Measurements from ENCODE around the gene TUBAL3.

DNA sequence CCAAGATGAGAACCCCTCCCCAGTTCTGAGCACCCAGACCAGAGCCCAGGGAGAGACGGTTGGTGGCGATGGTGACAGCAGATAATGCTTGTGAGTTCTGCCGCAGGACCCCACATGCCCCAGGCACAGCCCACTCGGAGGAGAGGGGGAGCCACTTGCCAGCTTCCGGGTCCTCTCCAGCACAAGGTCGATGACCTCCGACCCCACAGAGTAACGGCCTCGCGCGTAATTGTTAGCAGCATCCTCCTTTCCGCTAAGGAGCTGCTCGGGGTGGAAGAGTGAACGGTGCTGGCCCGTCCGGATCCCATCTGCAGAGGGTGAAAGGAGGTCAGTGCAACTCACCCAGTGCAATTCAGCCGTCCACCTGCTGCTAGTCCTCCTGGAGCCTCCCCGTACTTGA lies 9.5 kb downstream of the TUBAL3 start:
- TF ChIP-seq POLR2AphosphoS5 (IDR thresholded peaks at IDR 0.05; ENCODE audit: low read depth, low read length) (no peak), POLR2A (IDR thresholded peaks at IDR 0.05; ENCODE audit: borderline replicate concordance, extremely low read depth, insufficient read depth, insufficient read length) (no peak), ELF1 (IDR thresholded peaks at IDR 0.05; ENCODE audit: borderline replicate concordance, low read depth) (no peak), SIN3A (IDR thresholded peaks at IDR 0.05; ENCODE audit: low read depth) (no peak), JUND (IDR thresholded peaks at IDR 0.05) (no peak), ZNF274 (IDR thresholded peaks at IDR 0.05; ENCODE audit: low read depth, low read length) (no peak), EZH2 (IDR thresholded peaks at IDR 0.05) (no peak), EGR1 (IDR thresholded peaks at IDR 0.05; ENCODE audit: low read depth) (no peak), RAD21 (IDR thresholded peaks at IDR 0.05; ENCODE audit: low read depth) (no peak), EZH2phosphoT487 (IDR thresholded peaks at IDR 0.05; ENCODE audit: borderline replicate concordance) (no peak)
- TF ChIP-seq, protein P1, sequence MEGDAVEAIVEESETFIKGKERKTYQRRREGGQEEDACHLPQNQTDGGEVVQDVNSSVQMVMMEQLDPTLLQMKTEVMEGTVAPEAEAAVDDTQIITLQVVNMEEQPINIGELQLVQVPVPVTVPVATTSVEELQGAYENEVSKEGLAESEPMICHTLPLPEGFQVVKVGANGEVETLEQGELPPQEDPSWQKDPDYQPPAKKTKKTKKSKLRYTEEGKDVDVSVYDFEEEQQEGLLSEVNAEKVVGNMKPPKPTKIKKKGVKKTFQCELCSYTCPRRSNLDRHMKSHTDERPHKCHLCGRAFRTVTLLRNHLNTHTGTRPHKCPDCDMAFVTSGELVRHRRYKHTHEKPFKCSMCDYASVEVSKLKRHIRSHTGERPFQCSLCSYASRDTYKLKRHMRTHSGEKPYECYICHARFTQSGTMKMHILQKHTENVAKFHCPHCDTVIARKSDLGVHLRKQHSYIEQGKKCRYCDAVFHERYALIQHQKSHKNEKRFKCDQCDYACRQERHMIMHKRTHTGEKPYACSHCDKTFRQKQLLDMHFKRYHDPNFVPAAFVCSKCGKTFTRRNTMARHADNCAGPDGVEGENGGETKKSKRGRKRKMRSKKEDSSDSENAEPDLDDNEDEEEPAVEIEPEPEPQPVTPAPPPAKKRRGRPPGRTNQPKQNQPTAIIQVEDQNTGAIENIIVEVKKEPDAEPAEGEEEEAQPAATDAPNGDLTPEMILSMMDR (IDR thresholded peaks at IDR 0.05 in 2 of 3, conservative IDR thresholded peaks at IDR 0.05 in 1 of 3; ENCODE audit: borderline replicate concordance in 1 of 3, insufficient read depth in 1 of 3, low read depth in 2 of 3, low read length in 2 of 3) = no peak
- TF ChIP-seq, protein P2, sequence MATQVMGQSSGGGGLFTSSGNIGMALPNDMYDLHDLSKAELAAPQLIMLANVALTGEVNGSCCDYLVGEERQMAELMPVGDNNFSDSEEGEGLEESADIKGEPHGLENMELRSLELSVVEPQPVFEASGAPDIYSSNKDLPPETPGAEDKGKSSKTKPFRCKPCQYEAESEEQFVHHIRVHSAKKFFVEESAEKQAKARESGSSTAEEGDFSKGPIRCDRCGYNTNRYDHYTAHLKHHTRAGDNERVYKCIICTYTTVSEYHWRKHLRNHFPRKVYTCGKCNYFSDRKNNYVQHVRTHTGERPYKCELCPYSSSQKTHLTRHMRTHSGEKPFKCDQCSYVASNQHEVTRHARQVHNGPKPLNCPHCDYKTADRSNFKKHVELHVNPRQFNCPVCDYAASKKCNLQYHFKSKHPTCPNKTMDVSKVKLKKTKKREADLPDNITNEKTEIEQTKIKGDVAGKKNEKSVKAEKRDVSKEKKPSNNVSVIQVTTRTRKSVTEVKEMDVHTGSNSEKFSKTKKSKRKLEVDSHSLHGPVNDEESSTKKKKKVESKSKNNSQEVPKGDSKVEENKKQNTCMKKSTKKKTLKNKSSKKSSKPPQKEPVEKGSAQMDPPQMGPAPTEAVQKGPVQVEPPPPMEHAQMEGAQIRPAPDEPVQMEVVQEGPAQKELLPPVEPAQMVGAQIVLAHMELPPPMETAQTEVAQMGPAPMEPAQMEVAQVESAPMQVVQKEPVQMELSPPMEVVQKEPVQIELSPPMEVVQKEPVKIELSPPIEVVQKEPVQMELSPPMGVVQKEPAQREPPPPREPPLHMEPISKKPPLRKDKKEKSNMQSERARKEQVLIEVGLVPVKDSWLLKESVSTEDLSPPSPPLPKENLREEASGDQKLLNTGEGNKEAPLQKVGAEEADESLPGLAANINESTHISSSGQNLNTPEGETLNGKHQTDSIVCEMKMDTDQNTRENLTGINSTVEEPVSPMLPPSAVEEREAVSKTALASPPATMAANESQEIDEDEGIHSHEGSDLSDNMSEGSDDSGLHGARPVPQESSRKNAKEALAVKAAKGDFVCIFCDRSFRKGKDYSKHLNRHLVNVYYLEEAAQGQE (IDR thresholded peaks at IDR 0.05; ENCODE audit: low read depth) = no peak
- TF ChIP-seq, protein P3, sequence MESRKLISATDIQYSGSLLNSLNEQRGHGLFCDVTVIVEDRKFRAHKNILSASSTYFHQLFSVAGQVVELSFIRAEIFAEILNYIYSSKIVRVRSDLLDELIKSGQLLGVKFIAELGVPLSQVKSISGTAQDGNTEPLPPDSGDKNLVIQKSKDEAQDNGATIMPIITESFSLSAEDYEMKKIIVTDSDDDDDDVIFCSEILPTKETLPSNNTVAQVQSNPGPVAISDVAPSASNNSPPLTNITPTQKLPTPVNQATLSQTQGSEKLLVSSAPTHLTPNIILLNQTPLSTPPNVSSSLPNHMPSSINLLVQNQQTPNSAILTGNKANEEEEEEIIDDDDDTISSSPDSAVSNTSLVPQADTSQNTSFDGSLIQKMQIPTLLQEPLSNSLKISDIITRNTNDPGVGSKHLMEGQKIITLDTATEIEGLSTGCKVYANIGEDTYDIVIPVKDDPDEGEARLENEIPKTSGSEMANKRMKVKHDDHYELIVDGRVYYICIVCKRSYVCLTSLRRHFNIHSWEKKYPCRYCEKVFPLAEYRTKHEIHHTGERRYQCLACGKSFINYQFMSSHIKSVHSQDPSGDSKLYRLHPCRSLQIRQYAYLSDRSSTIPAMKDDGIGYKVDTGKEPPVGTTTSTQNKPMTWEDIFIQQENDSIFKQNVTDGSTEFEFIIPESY (IDR thresholded peaks at IDR 0.05; ENCODE audit: extremely low read depth, insufficient replicate concordance, low read length) = no peak
- TF ChIP-seq, protein P4, sequence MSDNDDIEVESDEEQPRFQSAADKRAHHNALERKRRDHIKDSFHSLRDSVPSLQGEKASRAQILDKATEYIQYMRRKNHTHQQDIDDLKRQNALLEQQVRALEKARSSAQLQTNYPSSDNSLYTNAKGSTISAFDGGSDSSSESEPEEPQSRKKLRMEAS (IDR thresholded peaks at IDR 0.05) = no peak

All from HCT116 (cell line).